OCI-LY1 (cell line): ENCODE results near the gene MTFMT.
"Not testable (repeated sequence)": the region's sequence is repeated elsewhere in the genome, so short reads cannot be mapped to it uniquely, and the experiment has no call there.

ENCODE experiments used
- H2AFZ ChIP-seq: fragments of 200-600 bp; sonication (generic), shearing (Covaris generic); 2 replicates; pipeline ENCODE4 v1.6.0; 2014; ENCODE audit warnings: antibody characterized with exemption, mild to moderate bottlenecking, low read length
- H3F3A ChIP-seq: fragments of 200-600 bp; sonication (generic), shearing (Covaris generic); 2 replicates; pipeline ENCODE4 v1.6.0; 2014; ENCODE audit warnings: mild to moderate bottlenecking, antibody characterized with exemption, low read length, moderate library complexity; ENCODE audit not compliant: insufficient read depth
- H3K27ac ChIP-seq: fragments of 200-600 bp; sonication (generic); 2 replicates; pipeline ENCODE4 v1.5.1; 2014; ENCODE audit warnings: low read length, mixed run types, mild to moderate bottlenecking, low read depth; ENCODE audit not compliant: poor library complexity, severe bottlenecking
- H3K27me3 ChIP-seq: fragments of 200-600 bp; sonication (generic); 2 replicates; pipeline ENCODE4 v1.6.0; 2014; ENCODE audit warnings: antibody characterized with exemption, mild to moderate bottlenecking, low read length, moderate library complexity; ENCODE audit not compliant: insufficient read depth
- H3K36me3 ChIP-seq: fragments of 200-600 bp; sonication (generic); 2 replicates; pipeline ENCODE4 v1.6.1; 2014; ENCODE audit warnings: mild to moderate bottlenecking, antibody characterized with exemption, low read length, moderate library complexity, mixed read lengths; ENCODE audit not compliant: insufficient read depth
- H3K4me1 ChIP-seq: fragments of 200-600 bp; sonication (generic); 2 replicates; pipeline ENCODE4 v1.5.1; 2014; ENCODE audit warnings: mild to moderate bottlenecking, low read length, moderate library complexity; ENCODE audit not compliant: insufficient read depth, severe bottlenecking
- H3K4me2 ChIP-seq: fragments of 200-600 bp; sonication (generic), shearing (Covaris generic); 2 replicates; pipeline ENCODE4 v1.6.1; 2014; ENCODE audit warnings: low read length
- H3K4me3 ChIP-seq: fragments of 200-600 bp; sonication (generic); 2 replicates; pipeline ENCODE4 v1.5.1; 2014; ENCODE audit warnings: low read length, low read depth, mild to moderate bottlenecking, mixed read lengths; ENCODE audit not compliant: poor library complexity, severe bottlenecking
- H3K79me2 ChIP-seq: fragments of 200-600 bp; shearing (Covaris generic); 2 replicates; pipeline ENCODE4 v1.6.1; 2016; ENCODE audit warnings: mixed run types, low read length, mixed read lengths; ENCODE audit not compliant: insufficient read depth
- H3K9ac ChIP-seq: fragments of 200-600 bp; sonication (generic), shearing (Covaris generic); 2 replicates; pipeline ENCODE4 v1.6.1; 2014; ENCODE audit warnings: mild to moderate bottlenecking, low read length, mixed read lengths
- H3K9me2 ChIP-seq: fragments of 200-600 bp; sonication (generic), shearing (Covaris generic); 2 replicates; pipeline ENCODE4 v1.6.1; 2014; ENCODE audit warnings: low read depth, mild to moderate bottlenecking, low read length, mixed read lengths
- H3K9me3 ChIP-seq: fragments of 200-600 bp; shearing (Covaris generic); 2 replicates; pipeline ENCODE4 v1.6.1; 2014; ENCODE audit warnings: low read length, mixed read lengths
- H4K20me1 ChIP-seq: fragments of 200-600 bp; sonication (generic), shearing (Covaris generic); 2 replicates; pipeline ENCODE4 v1.6.0; 2016; ENCODE audit warnings: mild to moderate bottlenecking, low read length; ENCODE audit not compliant: insufficient read depth
- CTCF ChIP-seq: fragments of 200-600 bp; sonication (generic), shearing (Covaris generic); IDR thresholded peaks from 2 replicates; pipeline ENCODE4 v1.5.1; 2017; ENCODE audit warnings: mild to moderate bottlenecking, antibody characterized with exemption, low read length, moderate library complexity, mixed read lengths
- EZH2 ChIP-seq: fragments of 200-600 bp; sonication (generic), shearing (Covaris generic); IDR thresholded peaks from 2 replicates; pipeline ENCODE4 v1.8.0; 2017; ENCODE audit warnings: borderline replicate concordance, mixed run types, mild to moderate bottlenecking, antibody characterized with exemption, low read length, moderate library complexity, mixed read lengths

MTFMT gene

GRCh38 chr15:65076486-65077290 is 47.2 kb upstream of the MTFMT start, which contains the start of gene KBTBD13:
Gene KBTBD13 (plus strand): TSS chr15:65076746. CDS start chr15:65076816, 70 bp downstream.
- Histone ChIP-seq H3K27ac (no peak within 1 kb of the TSS), H3F3A (no peaks in the 10 kb centered on the region), H3K4me3 (no peak within 1 kb of the TSS), H3K9ac (no peak within 1 kb of the TSS), H3K79me2 (no peaks in the 10 kb centered on the region), H4K20me1 (no peaks in the 10 kb centered on the region), H3K9me3 (no peaks in the 10 kb centered on the region), H3K4me1 (no peaks in the 10 kb centered on the region), H3K27me3 (no peaks in the 10 kb centered on the region; the same call in 1 of the 2 replicates), H3K9me2 (no peaks in the 10 kb centered on the region), H3K36me3 (no peaks in the 10 kb centered on the region), H2AFZ (no peak within 1 kb of the TSS), H3K4me2 (no peak within 1 kb of the TSS)
- TF ChIP-seq EZH2 (no peak), CTCF (no peak)

- not testable (repeated sequence) for H2AFZ ChIP-seq, H3K9me3 ChIP-seq, H3F3A ChIP-seq, H3K36me3 ChIP-seq, H4K20me1 ChIP-seq, H3K9ac ChIP-seq, H3K27ac ChIP-seq, H3K4me2 ChIP-seq, H3K27me3 ChIP-seq, H3K79me2 ChIP-seq, H3K4me3 ChIP-seq, H3K9me2 ChIP-seq, H3K4me1 ChIP-seq
These were observed 46.4 kb upstream of the MTFMT start for GRCh38 chr15:65075607-65076395.

- not testable (repeated sequence) for H2AFZ ChIP-seq, H3K4me2 ChIP-seq, H3K36me3 ChIP-seq, H3K27ac ChIP-seq, H3K4me3 ChIP-seq, H3K27me3 ChIP-seq, H3K79me2 ChIP-seq, H3K9ac ChIP-seq, H3K4me1 ChIP-seq, H3K9me2 ChIP-seq, H3K9me3 ChIP-seq, H4K20me1 ChIP-seq, H3F3A ChIP-seq
These were observed 45.5 kb upstream of the MTFMT start for GRCh38 chr15:65074946-65075345.

GRCh38 chr15:65072617-65073016 is 43.2 kb upstream of the MTFMT start:
- Histone ChIP-seq H4K20me1 (no peaks in the 10 kb centered on the region), H3K27me3 (no peaks in the 10 kb centered on the region; the same call in 1 of the 2 replicates), H3K4me1 (no peaks in the 10 kb centered on the region), H3K4me3 (no peak overlapping the region), H3F3A (no peaks in the 10 kb centered on the region), H3K79me2 (no peaks in the 10 kb centered on the region), H3K4me2 (no peak overlapping the region), H3K27ac (no peak overlapping the region), H3K9me3 (no peaks in the 10 kb centered on the region), H2AFZ (no peak overlapping the region), H3K36me3 (no peaks in the 10 kb centered on the region), H3K9ac (no peak overlapping the region), H3K9me2 (no peaks in the 10 kb centered on the region)
- TF ChIP-seq CTCF (no peak), EZH2 (no peak)
